Astrocyte of the hippocampus (primary cell): ENCODE data around the gene HLA-DRA.
"Not testable (repeated sequence)": the region's sequence is repeated elsewhere in the genome, so short reads cannot be mapped to it uniquely, and the experiment has no call there.

Experiments used
- DNase-seq: peaks from one replicate; pipeline ENCODE4 v3.0.0; 2011; ENCODE audit warnings: low read depth, low spot score

The HLA-DRA gene

DNA sequence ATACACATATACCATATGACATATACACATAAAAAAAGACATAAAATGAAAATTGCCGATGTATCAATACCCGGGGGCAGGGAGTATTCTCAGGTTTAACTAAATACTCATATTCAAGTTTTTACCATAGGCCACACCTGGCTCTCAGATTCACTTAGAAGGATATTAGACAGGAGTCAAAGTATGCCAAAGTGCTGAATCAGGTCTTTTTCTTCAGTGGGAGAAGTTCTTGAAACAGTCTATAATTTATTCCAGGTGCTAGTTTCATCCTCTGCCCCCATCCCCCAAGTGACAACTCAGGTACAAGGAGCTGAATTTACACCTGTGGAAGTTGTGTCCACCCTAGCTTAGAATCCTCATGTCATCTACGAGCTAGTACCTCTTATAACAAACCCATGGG is 8.5 kb upstream of the HLA-DRA start:
- no peak for DNase-seq

DNA sequence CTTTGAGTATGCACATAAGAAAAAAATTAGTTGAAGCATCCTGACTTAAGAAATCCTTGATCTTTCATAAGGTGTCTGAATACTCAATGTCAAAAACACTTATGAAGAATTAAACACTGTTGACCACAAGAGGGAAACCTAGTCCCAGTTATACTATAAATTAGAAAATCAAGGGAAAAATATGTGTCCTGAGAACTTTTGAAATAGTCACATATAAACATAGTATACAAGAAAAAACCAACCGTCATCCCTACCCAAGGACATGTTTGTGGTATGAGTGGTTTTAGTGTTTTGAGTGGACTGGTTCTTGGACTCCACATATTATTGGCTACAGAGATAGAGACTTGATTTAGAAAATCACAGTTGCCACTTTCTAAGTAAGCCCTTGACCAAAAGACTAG is 7.6 kb upstream of the HLA-DRA start:
- DNase-seq = peak; percentile 39

- DNase-seq = not testable (repeated sequence)
Observed at GRCh38 chr6:32433950-32434349, 5.7 kb upstream of the HLA-DRA start.

DNA sequence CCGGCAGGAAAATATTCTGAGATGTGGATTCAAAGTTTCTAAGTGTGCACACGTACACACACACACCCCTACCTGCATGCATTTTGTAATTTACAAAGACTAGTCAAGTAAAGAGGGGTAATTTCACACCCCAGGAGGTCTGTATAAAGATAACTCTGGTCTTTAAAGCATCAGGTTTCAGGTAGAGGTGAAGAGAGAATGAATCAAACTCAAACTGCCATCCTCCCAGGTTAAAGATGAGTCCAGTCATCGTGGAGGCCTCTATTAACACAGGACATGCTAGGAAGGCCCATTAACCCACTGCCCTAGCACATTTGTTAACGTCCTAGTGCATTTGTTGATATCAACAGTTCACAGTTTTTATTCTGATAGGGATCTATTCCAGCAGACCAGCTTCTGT is 3.5 kb upstream of the HLA-DRA start:
- no peak for DNase-seq

GRCh38 chr6:32436995-32437836 is 2.5 kb upstream of the HLA-DRA start:
- peak; percentile 13 for DNase-seq

- DNase-seq = no peak
Observed at GRCh38 chr6:32439139-32439538, 548 bp upstream of the HLA-DRA start.

- DNase-seq = no peak
Observed at GRCh38 chr6:32442243-32442667, 2.6 kb downstream of the HLA-DRA start.

DNA sequence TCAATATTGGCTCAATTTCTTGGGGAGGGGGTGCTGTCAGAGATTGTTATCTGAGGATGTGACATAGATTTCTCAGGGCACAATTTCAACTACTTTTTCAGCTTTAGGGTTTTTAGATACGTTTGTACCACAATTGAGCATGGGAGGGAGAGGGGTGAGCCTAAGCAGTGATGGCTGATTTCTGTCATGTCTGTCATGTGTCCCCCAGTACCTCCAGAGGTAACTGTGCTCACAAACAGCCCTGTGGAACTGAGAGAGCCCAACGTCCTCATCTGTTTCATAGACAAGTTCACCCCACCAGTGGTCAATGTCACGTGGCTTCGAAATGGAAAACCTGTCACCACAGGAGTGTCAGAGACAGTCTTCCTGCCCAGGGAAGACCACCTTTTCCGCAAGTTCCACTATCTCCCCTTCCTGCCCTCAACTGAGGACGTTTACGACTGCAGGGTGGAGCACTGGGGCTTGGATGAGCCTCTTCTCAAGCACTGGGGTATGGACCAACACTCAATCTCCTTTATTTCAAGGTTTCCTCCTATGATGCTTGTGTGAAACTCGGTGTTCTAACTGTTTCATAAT is 3.4 kb downstream of the HLA-DRA start:
- DNase-seq = no peak

DNA sequence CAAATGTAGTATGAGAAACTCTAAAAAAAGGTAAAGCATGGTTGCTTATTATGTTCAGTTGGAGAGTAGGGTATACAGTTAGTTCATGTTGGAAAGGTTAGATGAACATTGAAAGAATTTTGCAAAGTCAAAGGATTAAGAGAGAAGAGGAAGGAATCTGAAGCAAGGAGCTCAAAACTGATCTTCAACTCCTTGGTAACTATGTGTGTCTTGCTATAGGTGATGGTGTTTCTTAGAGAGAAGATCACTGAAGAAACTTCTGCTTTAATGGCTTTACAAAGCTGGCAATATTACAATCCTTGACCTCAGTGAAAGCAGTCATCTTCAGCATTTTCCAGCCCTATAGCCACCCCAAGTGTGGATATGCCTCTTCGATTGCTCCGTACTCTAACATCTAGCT is 4.7 kb downstream of the HLA-DRA start:
- DNase-seq = no peak

DNA sequence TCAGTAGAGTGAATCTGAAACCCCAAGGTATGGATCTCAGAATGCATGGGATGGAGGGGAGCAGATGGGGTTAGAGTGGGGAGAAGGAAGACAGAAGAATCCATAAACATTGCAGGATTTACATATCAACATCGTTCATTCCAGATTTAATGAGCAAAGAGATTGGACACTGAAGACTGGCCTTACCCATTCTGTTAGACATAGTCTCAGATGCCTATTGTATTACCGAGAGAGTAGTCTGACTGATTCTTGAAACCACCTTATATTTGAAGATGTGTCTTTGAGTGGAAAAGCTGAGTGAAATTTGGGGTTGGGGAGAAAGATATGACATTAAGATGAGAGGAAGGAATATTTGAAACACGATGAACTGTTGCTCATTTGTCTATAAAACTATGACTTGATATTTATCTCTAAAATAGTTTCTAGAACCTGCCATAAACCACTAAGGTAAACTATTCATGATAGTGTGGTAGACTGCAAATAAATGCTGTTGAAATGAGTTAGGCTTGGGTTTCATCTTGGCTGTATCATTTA is 5.7 kb downstream of the HLA-DRA start:
- DNase-seq = no peak

DNA sequence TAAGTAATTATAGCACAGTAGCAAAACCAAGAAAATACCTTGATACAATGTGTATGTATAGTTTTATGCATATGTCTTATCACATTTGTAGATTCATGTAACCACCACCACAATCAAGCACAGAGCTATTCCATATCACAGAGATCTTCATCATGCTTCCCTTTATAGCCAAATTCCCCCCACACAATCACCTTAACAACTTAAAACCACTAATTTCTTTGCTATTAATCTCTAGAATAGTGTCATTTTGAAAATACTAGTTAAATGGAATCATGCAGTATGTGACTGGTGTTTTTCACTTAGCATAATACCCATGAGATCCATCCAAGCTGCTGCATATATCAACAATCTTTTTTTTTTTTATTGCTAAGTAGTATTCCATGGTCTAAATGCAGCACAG is 8.2 kb downstream of the HLA-DRA start:
- DNase-seq = no peak

DNA sequence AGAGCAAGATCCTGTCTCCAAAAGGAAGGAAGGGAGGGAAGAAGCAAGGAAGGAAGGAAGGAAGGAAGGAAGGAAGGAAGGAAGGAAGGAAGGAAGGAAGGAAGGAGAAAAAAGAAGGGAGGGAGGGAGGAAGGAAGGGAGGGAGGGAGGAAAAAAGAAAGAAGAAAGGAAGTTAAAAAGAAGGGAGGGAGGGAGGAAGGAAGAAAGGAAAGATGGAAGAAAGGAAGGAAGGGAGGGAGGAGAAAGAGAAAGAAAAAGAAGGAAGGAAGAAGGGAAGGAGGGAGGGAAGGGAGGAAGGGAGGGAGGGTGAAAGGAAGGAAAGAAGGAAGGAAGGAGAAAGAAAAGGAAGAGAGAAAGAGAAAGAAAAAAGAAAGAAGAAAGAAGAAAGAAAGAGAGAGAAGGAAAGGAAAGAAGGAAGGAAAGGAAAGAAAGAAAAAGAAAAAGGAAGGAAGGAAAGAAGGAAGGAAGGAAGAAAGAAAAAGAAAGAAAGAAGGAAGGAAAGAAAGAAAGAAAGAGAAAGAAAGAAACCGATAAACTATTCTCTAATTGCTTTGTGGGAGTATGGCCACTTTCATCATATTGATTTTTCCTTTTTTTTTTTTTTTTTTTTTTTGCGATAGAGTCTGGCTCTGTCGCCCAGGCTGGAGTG is 9.5 kb downstream of the HLA-DRA start:
- no peak for DNase-seq

DNA sequence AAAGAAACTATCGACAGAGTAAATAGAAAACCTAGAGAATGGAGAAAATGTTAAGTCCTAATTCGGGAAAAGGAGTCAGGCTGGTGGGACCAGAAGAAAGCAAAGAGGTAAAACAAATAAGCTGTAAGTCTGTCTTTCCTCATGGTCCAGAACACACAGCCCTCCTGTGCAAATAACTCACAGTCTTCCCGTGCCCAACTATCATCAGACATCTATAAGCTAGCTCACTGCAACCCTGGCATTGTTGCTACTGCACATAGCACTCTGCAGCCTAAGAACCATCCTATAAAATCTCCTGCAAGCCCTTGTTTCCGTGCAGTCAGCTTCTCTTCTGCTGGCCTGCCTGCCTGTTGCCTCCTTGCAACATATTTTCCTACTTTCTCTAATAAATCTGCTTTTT is 17.4 kb downstream of the HLA-DRA start:
- no peak for DNase-seq

DNA sequence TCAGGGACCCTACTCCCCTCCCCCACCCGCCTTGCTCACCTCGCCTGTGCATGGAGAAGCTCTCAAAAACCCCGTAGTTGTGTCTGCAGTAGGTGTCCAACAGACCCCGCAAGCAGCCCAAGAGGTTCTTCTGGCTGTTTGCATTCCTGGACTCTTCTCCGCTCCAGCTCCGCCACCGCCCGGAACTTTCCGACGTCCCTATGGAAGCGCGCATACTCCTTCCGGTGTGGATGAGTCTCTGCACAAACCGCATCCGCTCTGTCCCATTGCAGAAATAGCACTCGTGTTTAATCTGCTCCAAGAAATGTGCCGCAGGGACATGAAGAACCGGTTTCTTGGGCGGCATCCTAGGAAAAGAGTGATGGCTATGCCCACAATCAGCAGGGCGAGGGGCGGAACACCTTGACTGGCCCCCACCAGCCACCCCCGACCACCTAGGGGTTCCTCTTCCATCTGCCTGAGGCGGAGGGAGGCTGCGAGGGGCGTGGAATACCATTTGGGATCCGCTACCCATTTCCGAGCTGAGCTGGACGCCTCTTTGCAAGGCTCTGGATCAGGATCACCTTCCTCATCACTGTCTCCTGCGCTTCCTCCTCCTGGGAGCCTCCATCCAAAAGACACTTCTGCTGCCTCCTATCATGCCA is 20.2 kb downstream of the HLA-DRA start:
- no peak for DNase-seq

- no peak for DNase-seq
Observed at GRCh38 chr6:32460528-32460927, 20.8 kb downstream of the HLA-DRA start.

DNA sequence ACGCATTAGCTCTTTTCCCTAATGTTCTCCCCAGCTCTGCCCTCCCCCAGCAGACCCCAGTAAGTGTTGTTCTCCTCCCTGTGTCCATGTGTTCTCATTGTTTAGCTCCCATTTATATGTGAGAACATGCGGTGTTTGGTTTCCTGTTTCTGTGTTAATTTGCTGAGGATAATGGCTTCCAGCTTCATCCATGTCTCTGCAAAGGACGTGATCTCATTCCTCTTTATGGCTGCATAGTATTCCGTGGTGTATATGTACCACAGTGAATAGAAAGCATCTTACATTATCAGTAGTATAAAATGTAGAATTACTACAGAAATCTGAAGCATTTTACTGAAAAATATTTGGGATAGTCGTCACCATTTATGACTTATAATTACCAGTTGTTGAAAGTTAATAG is 21.8 kb downstream of the HLA-DRA start:
- DNase-seq = no peak

DNA sequence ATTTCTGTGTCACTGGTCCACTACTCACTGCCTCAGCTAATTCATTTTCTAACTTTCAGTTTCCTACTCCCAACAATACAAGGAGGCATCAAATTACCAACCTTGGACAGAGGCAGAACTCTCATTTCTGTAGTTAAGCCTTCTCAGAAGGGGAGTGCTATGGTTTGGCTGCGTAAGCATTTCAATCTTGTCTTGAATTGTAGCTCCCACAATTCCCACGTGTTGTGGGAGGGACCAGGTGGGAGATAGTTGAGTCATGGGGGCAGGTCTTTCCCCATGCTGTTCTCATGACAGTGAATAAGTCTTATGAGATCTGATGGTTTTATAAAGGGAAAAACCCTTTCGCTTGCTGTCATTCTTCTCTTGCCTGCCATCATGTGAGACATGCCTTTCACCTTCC is 22.9 kb downstream of the HLA-DRA start:
- peak; percentile 11 for DNase-seq

DNA sequence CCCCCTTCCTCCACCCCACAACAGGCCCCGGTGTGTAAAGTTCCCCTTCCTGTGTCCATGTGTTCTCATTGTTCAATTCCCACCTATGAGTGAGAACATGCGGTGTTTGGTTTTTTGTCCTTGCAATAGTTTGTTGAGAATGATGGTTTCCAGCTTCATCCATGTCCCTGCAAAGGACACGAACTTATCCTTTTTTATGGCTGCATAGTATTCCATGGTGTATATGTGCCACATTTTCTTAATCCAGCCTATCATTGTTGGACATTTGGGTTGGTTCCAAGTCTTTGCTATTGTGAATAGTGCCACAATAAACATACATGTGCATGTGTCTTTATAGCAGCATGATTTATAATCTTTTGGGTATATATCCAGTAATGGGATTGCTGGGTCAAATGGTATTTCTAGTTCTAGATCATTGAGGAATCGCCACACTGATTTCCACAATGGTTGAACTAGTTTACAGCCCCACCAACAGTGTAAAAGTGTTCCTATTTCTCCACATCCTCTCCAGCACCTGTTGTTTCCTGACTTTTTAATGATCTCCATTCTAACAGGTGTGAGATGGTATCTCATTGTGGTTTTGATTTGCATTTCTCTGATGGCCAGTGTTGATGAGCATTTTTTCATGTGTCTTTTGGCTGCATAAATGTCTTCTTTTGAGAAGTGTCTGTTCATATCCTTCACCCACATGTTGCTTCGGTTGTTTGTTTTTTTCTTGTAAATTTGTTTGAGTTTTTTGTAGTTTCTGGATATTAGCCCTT is 28.2 kb downstream of the HLA-DRA start:
- DNase-seq = not testable (repeated sequence)

DNA sequence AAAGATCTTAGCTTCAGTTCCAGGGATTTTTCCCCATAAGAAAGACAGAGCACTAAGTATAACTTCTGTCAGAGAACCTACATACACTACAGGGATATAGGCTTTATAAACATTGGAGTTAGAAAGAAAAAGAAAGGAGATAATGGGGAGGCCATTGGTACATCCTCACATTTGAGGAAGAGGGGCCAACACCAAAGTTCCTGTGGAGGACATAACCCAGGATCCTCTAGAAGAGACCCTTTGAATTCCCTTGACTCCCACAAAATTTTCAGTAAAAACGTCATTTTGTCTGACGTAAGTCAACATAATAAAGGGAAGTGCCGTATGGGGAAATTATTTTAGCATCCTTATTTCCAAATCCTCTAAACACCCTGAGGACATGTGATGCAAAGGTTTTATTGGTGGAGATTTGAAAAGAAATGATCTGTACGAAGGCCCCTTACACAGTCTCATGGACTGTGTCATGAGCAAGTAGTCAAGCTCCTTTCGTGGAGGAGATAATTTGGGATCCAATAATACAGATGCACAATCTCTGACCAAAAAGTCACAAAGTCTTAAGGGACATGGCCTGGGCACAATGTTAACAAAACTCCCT is 33.2 kb downstream of the HLA-DRA start:
- no peak for DNase-seq

GRCh38 chr6:32473376-32474348 is 34.0 kb downstream of the HLA-DRA start:
- peak; percentile 12 for DNase-seq
